Measurements from ENCODE around the gene GCNT2. TPM values are rescaled to one million over a fixed set of nuclear protein-coding genes. Genes with fewer than 3 reads are reported as not detected.
"Not testable (repeated sequence)": the region's sequence is repeated elsewhere in the genome, so short reads cannot be mapped to it uniquely, and the experiment has no call there.

GCNT2 gene
- total RNA-seq, 1 donor, result under 0.01 TPM

GRCh38 chr6:10484912-10485311, 36.2 kb upstream of the GCNT2 start:
- TF ChIP-seq, protein P1, sequence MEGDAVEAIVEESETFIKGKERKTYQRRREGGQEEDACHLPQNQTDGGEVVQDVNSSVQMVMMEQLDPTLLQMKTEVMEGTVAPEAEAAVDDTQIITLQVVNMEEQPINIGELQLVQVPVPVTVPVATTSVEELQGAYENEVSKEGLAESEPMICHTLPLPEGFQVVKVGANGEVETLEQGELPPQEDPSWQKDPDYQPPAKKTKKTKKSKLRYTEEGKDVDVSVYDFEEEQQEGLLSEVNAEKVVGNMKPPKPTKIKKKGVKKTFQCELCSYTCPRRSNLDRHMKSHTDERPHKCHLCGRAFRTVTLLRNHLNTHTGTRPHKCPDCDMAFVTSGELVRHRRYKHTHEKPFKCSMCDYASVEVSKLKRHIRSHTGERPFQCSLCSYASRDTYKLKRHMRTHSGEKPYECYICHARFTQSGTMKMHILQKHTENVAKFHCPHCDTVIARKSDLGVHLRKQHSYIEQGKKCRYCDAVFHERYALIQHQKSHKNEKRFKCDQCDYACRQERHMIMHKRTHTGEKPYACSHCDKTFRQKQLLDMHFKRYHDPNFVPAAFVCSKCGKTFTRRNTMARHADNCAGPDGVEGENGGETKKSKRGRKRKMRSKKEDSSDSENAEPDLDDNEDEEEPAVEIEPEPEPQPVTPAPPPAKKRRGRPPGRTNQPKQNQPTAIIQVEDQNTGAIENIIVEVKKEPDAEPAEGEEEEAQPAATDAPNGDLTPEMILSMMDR (IDR thresholded peaks at IDR 0.05; ENCODE audit: insufficient read depth, low read depth, low read length), result no peak
- no peak for DNase-seq (ENCODE audit: low read depth)

GRCh38 chr6:10485406-10485805, 35.7 kb upstream of the GCNT2 start:
- no peak for DNase-seq (ENCODE audit: low read depth)
- no peak overlapping the region for H3K4me3 ChIP-seq (ENCODE audit: low read depth, low read length)
- TF ChIP-seq, protein P1 (IDR thresholded peaks at IDR 0.05; ENCODE audit: insufficient read depth, low read depth, low read length), result no peak

More at GRCh38 chr6:10484912-10485311, 36.2 kb upstream of the GCNT2 start:
- no peak overlapping the region for H3K4me3 ChIP-seq (ENCODE audit: low read depth, low read length)

GRCh38 chr6:10486215-10486614, 34.9 kb upstream of the GCNT2 start:
- no peak for DNase-seq (ENCODE audit: low read depth)
- no peak overlapping the region for H3K4me3 ChIP-seq (ENCODE audit: low read depth, low read length)
- TF ChIP-seq, protein P1 (IDR thresholded peaks at IDR 0.05; ENCODE audit: insufficient read depth, low read depth, low read length), result no peak

DNA sequence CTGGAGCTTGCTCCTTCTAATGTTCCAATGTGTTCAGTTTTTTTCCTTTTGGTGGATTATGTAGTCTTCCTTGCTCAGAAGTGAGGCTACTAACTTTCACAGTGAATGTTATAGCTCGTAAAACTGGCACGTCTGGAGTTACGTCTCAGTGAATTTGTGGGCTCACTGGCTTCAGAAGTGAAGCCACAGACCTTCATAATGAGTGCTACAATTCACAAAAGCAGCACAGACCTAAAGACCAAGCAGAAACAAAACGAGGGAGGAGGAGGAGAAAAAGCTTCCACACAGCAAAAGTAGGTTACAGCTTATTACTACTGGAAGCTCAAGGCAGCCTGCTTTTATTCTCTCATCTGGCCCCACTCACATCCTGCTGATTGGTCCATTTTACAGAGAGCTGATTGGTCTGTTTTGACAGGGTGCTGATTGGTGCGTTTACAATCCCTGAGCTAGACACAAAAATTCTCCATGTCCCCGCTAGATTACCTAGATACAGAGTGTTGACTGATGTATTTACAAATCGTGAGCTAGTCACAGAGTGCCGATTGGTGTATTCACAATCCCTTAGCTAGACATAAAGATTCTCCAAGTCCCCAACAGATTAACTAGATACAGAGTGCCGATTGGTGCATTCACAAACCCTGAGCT, 34.1 kb upstream of the GCNT2 start:
- not testable (repeated sequence) for DNase-seq (ENCODE audit: low read depth); H3K4me3 ChIP-seq (ENCODE audit: low read depth, low read length)

GRCh38 chr6:10487668-10488327, 33.4 kb upstream of the GCNT2 start:
- H3K4me3 ChIP-seq (ENCODE audit: low read depth, low read length), result no peak overlapping the region
- no peak for DNase-seq (ENCODE audit: low read depth)
- TF ChIP-seq, protein P1 (IDR thresholded peaks at IDR 0.05; ENCODE audit: insufficient read depth, low read depth, low read length), result no peak

DNA sequence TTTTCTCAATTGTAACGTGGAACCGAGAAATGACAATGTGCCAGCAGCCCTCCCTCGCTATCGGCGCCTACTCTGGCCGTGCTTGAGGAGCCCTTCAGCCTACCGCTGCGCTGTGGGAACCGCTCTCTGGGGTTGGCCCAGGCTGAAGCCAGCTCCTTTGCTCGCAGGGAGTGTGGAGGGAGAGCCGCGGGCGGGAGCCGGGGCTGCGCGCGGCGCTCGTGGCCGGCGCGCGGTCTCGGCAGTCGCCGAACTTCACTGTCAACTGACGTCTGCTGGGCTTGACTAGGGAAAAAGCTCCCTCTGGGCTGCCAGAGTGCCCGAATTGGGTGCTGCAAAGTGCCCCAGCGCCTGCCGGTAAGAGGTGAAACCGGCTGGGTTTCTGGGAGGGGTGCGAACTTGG, 29.7 kb upstream of the GCNT2 start:
- TF ChIP-seq, protein P1 (IDR thresholded peaks at IDR 0.05; ENCODE audit: insufficient read depth, low read depth, low read length), result no peak
- H3K4me3 ChIP-seq (ENCODE audit: low read depth, low read length), result no peak overlapping the region
- DNase-seq (ENCODE audit: low read depth), result no peak

DNA sequence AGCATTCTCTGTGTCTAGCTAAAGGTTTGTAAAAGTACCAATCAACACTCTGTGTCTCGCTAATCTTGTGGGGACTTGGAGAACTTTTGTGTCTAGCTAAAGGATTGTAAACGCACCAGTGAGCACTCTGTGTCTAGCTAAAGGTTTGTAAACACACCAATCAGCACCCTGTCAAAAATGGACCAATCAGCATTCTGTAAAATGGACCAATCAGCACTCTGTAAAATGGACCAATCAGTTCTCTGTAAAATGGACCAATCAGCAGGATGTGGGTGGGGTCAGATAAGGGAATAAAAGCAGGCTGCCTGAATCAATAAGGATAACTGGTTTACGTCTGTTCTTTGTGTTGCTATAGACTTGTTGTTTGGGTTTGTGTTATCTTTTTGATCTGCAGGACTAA, 29.2 kb upstream of the GCNT2 start:
- not testable (repeated sequence) for H3K4me3 ChIP-seq (ENCODE audit: low read depth, low read length); DNase-seq (ENCODE audit: low read depth)

- TF ChIP-seq, protein P1 (IDR thresholded peaks at IDR 0.05; ENCODE audit: insufficient read depth, low read depth, low read length), result no peak
- no peak overlapping the region for H3K4me3 ChIP-seq (ENCODE audit: low read depth, low read length)
- no peak for DNase-seq (ENCODE audit: low read depth)
Observed at GRCh38 chr6:10495029-10495428, 26.1 kb upstream of the GCNT2 start.
